Choroid plexus epithelial cell (primary cell): ENCODE data around the gene BCL10.

ENCODE experiments used
- DNase-seq: peaks from one replicate; pipeline ENCODE4 v3.0.0-alpha.2; 2010; ENCODE audit warnings: low read depth
- H3K4me3 ChIP-seq: 2 replicates; pipeline ENCODE4 v1.5.1; 2011; ENCODE audit warnings: low read depth, mild to moderate bottlenecking, control low read depth, low read length, moderate library complexity
- TF ChIP-seq, protein P1 (sequence below): conservative IDR thresholded peaks from 2 replicates; pipeline ENCODE4 v1.5.1; 2011; ENCODE audit warnings: low read depth, mild to moderate bottlenecking, control low read depth, inconsistent platforms, low read length, moderate library complexity

Gene BCL10

DNA sequence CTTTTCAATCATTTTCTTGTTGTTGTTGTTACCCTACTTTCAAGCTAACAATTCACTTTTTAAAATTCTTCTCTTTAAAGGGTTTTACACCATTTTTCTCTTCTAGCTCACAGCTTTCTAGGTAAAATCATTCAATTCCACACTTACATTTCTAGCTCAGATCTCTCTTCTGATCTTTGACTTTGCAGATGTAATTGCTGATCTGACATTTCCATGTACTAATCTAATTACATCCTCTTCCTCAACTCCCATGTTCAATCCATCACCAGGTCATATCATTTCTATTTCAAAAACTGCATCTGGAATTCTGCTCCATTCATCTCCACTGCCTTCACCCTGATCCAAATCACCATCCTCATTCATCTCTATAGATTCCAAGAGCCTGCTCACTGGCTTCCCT is 3.0 kb downstream of the BCL10 start:
- no peak for DNase-seq
- TF ChIP-seq, protein P1, sequence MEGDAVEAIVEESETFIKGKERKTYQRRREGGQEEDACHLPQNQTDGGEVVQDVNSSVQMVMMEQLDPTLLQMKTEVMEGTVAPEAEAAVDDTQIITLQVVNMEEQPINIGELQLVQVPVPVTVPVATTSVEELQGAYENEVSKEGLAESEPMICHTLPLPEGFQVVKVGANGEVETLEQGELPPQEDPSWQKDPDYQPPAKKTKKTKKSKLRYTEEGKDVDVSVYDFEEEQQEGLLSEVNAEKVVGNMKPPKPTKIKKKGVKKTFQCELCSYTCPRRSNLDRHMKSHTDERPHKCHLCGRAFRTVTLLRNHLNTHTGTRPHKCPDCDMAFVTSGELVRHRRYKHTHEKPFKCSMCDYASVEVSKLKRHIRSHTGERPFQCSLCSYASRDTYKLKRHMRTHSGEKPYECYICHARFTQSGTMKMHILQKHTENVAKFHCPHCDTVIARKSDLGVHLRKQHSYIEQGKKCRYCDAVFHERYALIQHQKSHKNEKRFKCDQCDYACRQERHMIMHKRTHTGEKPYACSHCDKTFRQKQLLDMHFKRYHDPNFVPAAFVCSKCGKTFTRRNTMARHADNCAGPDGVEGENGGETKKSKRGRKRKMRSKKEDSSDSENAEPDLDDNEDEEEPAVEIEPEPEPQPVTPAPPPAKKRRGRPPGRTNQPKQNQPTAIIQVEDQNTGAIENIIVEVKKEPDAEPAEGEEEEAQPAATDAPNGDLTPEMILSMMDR, result no peak
- no peak overlapping the region for H3K4me3 ChIP-seq

DNA sequence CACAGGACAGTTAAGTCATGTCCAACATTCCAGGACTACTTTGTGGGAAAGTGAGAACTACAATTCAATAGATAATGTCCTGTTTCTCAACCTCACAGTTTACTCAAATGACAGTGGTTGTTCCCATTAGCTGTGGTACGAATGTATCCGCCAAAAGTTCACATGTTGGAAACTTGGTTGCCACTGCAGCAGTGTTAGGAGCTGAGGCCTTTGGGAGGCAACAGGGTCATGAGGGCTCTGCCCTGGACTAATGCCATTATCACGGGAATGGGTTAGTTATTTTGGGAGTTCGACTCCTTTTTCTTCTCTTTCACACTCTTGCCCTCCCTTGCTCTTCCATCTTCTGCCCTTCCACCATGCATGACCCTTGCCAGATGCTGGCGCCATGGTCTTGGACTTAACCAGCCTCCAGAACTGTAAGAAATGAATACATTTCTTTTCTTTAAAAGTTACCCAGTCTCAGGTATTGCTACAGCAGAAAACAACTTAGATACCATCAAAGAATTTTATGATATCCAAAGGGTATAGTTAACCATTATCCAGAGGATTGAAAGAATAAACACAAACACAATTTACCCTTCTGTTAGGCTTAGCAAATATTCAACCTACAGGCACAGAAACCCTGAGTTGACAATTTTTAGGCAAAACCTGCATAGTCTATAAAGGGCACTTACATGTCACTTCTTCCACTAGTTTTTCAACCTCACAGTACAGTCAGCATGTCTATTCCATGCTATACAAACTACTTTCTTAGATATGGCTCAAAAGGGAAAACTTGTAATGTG is 7.4 kb downstream of the BCL10 start:
- TF ChIP-seq, protein P1, result no peak
- H3K4me3 ChIP-seq, result no peak overlapping the region
- no peak for DNase-seq

DNA sequence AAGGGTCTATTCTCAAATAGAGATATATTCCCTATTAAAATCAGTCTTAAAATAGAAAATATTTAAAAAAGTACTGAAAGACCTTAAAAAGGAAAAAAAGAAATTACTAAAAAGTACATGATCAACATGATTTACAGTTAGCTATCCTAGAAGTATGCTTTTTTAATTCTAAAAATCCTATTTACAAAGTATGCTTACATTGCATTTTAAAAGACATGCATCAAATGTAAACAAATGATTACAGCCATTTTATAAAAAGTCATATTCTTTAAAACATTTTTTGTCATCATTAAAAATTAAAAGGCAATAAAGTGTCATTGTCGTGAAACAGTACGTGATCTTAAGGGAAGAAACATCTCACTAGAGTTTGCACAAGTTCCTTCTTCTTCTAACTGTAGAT is 9.1 kb downstream of the BCL10 start:
- no peak overlapping the region for H3K4me3 ChIP-seq
- DNase-seq, result no peak
- TF ChIP-seq, protein P1, result no peak

DNA sequence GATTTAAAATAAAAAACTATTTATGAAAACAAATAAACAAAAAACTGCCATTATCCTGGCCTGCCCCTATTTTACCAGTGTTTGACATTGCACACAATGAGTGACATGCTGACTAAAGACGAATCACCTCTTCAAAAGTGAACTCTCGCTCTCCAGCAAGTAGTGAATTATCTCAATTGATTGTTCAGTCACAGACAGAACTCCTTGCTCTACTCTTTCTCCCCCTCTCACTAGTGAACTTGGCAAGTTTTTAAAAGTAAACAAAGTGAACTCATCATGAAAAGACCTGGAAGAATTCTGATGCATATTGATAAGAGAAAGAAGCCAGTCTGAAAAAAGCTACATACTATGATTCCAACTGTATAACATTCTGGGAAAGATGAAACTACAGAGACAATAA is 12.3 kb downstream of the BCL10 start:
- DNase-seq, result no peak
- H3K4me3 ChIP-seq, result no peak overlapping the region
- TF ChIP-seq, protein P1, result no peak

DNA sequence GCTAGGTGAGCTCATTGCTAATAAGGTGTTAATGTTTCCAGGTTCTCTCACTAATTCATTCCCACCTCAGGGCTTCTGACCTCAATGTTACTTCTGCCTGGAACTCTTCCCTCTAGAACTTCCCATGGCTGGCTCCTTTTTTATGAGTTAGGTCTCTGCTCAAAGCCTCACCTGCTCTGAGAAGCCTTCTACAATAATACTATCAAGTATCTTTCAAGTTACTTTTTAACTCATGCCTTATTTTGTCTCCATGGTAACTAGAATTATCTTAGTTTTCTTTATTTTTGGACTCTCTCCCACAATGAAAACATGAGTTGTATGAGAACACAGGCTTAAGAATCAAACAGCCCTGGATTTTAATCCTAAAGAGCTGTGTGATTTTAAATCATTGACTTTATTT is 13.4 kb downstream of the BCL10 start:
- DNase-seq, result no peak
- H3K4me3 ChIP-seq, result no peak overlapping the region
- TF ChIP-seq, protein P1, result no peak

DNA sequence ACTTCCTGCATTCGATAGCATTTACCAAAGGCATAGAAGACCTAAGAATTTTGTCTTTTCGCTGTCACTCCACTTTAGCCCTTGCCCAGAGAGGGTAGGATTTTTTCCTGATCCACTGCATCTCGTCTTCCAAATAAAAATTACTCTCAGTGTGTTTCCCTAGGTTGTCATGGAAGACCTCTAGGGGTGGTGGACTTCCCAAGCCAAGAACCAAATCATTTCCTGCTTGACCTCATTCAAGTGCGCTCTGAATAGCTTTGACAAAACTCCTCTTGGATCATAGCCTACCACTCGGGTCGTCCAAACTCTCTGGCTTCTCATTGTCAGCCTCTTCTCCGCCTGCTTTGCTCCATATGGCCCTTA is 16.5 kb downstream of the BCL10 start:
- peak overlapping the region; percentile 90 for H3K4me3 ChIP-seq
- peak; percentile 45 for DNase-seq
- TF ChIP-seq, protein P1, result no peak
